Body of pancreas (tissue), 4 donors: ENCODE data around the gene HOXA2.

Experiments used
- CTCF ChIP-seq, 7 experiments: fragments of 450-650 bp in 4 of 7; fragments of 200-600 bp in 3 of 7; sonication (generic) in 3 of 7; IDR thresholded peaks; one replicate each; pipeline ENCODE4 v1.5.1; 2016 to 2019; ENCODE audit warnings: antibody characterized with exemption in 7 of 7
- POLR2A ChIP-seq, 3 donors: fragments of 450-650 bp; IDR thresholded peaks; one replicate each; pipeline ENCODE4 v1.6.1; 2016; ENCODE audit warnings: antibody characterized with exemption in 3 of 3, mild to moderate bottlenecking in 2 of 3

GRCh38 chr7:27064159-27064558 lies 38.3 kb downstream of the HOXA2 start:
- TF ChIP-seq POLR2A (IDR thresholded peaks at IDR 0.05) (no peak), CTCF (IDR thresholded peaks at IDR 0.05) (no peak)
